ENCODE results near the gene GALNT5. TPM values are rescaled to one million over a fixed set of nuclear protein-coding genes. Genes with fewer than 3 reads are reported as not detected.

GALNT5 gene
- total RNA-seq, 1 donor from 2014 or later = 1.7 TPM

DNA sequence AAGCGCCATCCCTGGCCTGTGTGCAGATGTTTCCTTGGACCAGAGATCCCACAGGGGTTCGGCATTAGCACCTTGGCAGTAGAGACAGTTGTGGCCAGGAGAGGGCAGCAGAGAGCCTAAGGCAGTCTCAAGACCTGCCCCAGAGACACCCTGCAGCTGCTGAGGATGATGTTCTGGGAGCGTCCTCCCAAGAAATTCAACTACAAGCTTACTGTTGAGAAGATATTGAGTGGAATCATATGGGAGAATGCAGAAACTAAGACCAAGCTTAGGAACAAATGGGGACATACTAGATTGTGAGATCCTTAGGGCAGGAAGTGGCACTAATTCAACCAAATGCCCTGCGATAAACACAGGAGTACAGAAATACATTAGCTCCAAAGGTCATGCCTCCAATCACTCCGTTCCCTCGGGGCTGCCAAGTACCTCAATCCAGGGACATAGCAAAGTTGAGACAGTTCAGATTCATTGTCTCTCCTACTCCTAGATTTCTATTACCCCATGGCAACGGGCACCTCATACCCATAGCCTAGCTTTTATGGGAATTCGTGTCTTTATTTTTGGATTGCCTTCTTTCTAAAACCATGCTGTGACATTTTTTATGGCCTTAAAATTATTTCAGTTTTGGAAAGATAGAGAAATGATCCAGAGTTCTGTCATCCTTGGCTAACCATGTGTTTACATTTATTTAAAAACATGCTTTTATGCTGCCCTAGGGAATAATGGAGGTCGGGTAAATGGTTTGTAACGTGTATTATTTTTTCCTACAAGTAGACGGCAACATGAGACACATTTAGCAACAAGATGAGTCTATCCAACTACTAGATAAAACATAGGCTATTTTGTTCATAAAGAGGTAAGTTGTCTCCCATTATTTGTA, 70.4 kb downstream of the GALNT5 start:
- TF ChIP-seq, protein P1, sequence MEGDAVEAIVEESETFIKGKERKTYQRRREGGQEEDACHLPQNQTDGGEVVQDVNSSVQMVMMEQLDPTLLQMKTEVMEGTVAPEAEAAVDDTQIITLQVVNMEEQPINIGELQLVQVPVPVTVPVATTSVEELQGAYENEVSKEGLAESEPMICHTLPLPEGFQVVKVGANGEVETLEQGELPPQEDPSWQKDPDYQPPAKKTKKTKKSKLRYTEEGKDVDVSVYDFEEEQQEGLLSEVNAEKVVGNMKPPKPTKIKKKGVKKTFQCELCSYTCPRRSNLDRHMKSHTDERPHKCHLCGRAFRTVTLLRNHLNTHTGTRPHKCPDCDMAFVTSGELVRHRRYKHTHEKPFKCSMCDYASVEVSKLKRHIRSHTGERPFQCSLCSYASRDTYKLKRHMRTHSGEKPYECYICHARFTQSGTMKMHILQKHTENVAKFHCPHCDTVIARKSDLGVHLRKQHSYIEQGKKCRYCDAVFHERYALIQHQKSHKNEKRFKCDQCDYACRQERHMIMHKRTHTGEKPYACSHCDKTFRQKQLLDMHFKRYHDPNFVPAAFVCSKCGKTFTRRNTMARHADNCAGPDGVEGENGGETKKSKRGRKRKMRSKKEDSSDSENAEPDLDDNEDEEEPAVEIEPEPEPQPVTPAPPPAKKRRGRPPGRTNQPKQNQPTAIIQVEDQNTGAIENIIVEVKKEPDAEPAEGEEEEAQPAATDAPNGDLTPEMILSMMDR (conservative IDR thresholded peaks at IDR 0.05) = peak; percentile 89
- Mint-ChIP-seq H3K4me3 (no peak overlapping the region), H3K9me3 (no peaks in the 10 kb centered on the region), H3K27ac (no peak overlapping the region), H3K4me1 (ENCODE audit: unreplicated experiment) (no peaks in the 10 kb centered on the region), H3K36me3 (no peaks in the 10 kb centered on the region), H3K27me3 (peaks cover 7% of the 10 kb centered on the region)
- DNase-seq (ENCODE audit: extremely low spot score, unreplicated experiment) = peak; percentile 74

DNA sequence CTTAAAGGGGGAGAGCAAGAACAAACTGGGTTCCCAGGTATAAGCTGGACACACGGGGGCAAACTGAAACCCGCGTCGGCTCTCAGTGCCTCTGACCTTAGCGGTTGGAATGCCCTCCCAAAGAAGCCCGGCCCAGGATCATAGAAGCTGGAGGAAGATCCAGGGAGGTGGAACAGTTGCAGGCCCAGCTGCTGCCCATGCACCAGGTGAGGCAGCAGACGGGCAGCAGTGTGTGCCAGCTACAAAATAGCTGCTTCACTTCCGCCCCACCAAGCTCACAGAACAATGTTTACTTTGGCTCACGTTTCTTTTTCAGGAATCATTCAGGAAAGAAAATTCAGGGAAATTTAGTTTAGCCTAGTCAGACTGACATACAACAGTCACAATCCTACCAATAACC, 72.0 kb downstream of the GALNT5 start:
- Mint-ChIP-seq H3K27ac (no peak overlapping the region), H3K27me3 (peaks cover 7% of the 10 kb centered on the region), H3K4me1 (ENCODE audit: unreplicated experiment) (no peaks in the 10 kb centered on the region), H3K9me3 (no peaks in the 10 kb centered on the region), H3K4me3 (no peak overlapping the region), H3K36me3 (no peaks in the 10 kb centered on the region)
- TF ChIP-seq, protein P1 (conservative IDR thresholded peaks at IDR 0.05) = no peak
- DNase-seq (ENCODE audit: extremely low spot score, unreplicated experiment) = no peak

DNA sequence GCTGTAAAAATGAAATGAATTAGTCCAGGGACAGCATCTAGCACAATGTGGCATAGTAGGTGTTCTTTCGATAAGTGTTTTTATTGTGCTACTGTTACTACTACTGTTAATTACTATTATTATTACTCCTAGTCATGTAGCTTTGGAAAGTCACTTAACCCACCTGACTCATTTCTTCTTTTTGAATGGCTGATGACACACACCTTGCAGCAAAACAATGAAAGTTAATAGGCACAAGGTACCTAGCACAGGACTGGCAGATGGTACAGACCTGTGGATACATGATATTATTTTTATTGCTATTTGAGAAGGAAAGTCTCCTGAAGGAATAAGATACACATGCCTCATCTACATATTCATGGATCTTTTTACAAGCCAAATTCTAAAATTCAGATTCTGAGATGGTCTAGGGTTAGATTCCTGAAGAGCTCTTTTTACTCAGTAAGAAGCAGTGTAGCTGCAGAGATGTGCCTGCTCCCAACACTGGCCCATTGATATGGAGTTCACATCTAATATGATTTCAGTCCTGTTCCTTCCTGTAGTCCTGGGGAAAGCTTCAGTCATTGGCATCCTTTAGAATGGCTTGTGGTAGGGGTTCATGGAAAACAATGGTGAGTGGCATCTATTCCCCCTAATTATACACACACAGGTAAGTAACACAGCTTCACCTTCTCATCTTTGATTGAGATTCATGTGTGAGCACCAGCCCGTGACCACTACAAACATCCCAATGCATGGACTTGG, 76.0 kb downstream of the GALNT5 start:
- no peak for DNase-seq (ENCODE audit: extremely low spot score, unreplicated experiment)
- Mint-ChIP-seq H3K27me3 (no peaks in the 10 kb centered on the region), H3K36me3 (no peaks in the 10 kb centered on the region), H3K27ac (no peak overlapping the region), H3K4me1 (ENCODE audit: unreplicated experiment) (no peaks in the 10 kb centered on the region), H3K4me3 (no peak overlapping the region), H3K9me3 (no peaks in the 10 kb centered on the region)
- TF ChIP-seq, protein P1 (conservative IDR thresholded peaks at IDR 0.05) = no peak

DNA sequence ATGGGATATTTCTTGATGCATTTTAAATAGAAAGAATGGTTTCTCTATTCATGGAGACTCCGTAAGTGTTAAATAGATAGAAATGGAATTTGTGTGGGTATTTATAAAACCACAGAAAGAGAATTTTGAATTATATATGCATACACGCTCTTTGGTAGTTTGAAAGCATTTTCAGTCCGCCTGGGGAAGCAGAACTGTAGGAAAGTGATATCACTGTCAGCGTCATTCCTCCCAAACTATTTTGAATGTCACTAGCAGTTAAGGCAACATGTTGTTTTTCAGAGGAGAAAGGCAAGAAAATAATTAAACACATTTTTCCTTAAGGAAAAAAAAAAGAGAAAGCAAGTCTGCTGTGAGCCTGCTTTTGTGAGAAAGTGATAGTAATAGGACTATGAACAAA, 76.8 kb downstream of the GALNT5 start:
- no peaks in the 10 kb centered on the region for H3K36me3 Mint-ChIP-seq
- H3K27me3 Mint-ChIP-seq = no peaks in the 10 kb centered on the region
- no peak overlapping the region for H3K27ac Mint-ChIP-seq
- no peak for DNase-seq (ENCODE audit: extremely low spot score, unreplicated experiment)
- TF ChIP-seq, protein P1 (conservative IDR thresholded peaks at IDR 0.05) = no peak
- H3K4me3 Mint-ChIP-seq = no peak overlapping the region
- no peaks in the 10 kb centered on the region for H3K9me3 Mint-ChIP-seq
- H3K4me1 Mint-ChIP-seq (ENCODE audit: unreplicated experiment) = no peaks in the 10 kb centered on the region

DNA sequence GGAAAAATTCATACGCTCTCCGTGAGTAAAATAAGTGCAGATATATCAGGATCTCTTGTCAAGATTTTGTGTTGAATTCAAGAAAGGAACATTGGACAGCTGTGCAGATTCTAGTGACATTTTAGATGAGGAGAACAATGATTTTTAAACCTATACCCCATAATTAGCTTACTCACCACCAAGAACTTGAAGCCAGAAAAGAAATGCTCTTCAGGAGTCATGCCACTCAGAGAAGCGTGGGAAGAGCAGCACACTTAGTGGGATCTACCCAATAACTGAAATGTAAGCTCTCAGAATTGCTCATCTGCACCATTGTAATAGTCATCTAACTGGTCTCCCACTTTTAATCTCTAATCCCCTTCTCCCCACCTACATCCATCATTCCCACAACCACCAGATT, 77.3 kb downstream of the GALNT5 start:
- no peak overlapping the region for H3K27ac Mint-ChIP-seq
- TF ChIP-seq, protein P1 (conservative IDR thresholded peaks at IDR 0.05) = no peak
- DNase-seq (ENCODE audit: extremely low spot score, unreplicated experiment) = no peak
- H3K9me3 Mint-ChIP-seq = no peaks in the 10 kb centered on the region
- H3K36me3 Mint-ChIP-seq = no peaks in the 10 kb centered on the region
- H3K4me3 Mint-ChIP-seq = no peak overlapping the region
- no peaks in the 10 kb centered on the region for H3K27me3 Mint-ChIP-seq
- H3K4me1 Mint-ChIP-seq (ENCODE audit: unreplicated experiment) = no peaks in the 10 kb centered on the region

Measured in type B pancreatic cell (in vitro differentiated cells).